Hematopoietic multipotent progenitor cell treated with erythropoietin and hydrocortisone succinate and interleukin-3 and kit ligand, for 4 days (in vitro differentiated cells): Measurements from ENCODE around the gene ITPK1.

Experiments
- DNase-seq: peaks from one replicate; pipeline ENCODE4 v3.0.0-alpha.2; 2015

Gene ITPK1

GRCh38 chr14:92985521-92985920, 130.2 kb downstream of the ITPK1 start:
- DNase-seq = no peak

GRCh38 chr14:92984896-92985295, 130.8 kb downstream of the ITPK1 start:
- no peak for DNase-seq

- DNase-seq = no peak
Observed at GRCh38 chr14:92984082-92984788, 131.5 kb downstream of the ITPK1 start.

- no peak for DNase-seq
Observed at GRCh38 chr14:92982956-92983355, 132.8 kb downstream of the ITPK1 start.

GRCh38 chr14:92981726-92982125, 134.0 kb downstream of the ITPK1 start:
- no peak for DNase-seq

GRCh38 chr14:92980866-92981265, 134.9 kb downstream of the ITPK1 start:
- DNase-seq = no peak

GRCh38 chr14:92978229-92979021, 137.3 kb downstream of the ITPK1 start:
- DNase-seq = no peak

GRCh38 chr14:92976268-92976667, 139.5 kb downstream of the ITPK1 start:
- no peak for DNase-seq

GRCh38 chr14:92974541-92975345, 141.0 kb downstream of the ITPK1 start:
- DNase-seq = no peak

GRCh38 chr14:92973798-92974372, 141.8 kb downstream of the ITPK1 start:
- no peak for DNase-seq

GRCh38 chr14:92973261-92973797, 142.4 kb downstream of the ITPK1 start:
- peak; percentile 51 for DNase-seq

- DNase-seq = peak; percentile 8
Observed at GRCh38 chr14:92971601-92972180, 144.0 kb downstream of the ITPK1 start.

GRCh38 chr14:92970271-92970670, 145.5 kb downstream of the ITPK1 start:
- DNase-seq = no peak

GRCh38 chr14:92969871-92970270, 145.9 kb downstream of the ITPK1 start:
- no peak for DNase-seq

- no peak for DNase-seq
Observed at GRCh38 chr14:92969430-92969829, 146.3 kb downstream of the ITPK1 start.

- DNase-seq = no peak
Observed at GRCh38 chr14:92968291-92969020, 147.3 kb downstream of the ITPK1 start.

GRCh38 chr14:92967346-92967926, 148.3 kb downstream of the ITPK1 start:
- no peak for DNase-seq

GRCh38 chr14:92965281-92965680, 150.4 kb downstream of the ITPK1 start:
- DNase-seq = peak; percentile 31

- no peak for DNase-seq
Observed at GRCh38 chr14:92964124-92965109, 151.3 kb downstream of the ITPK1 start.
